HG03378 (cell line): ENCODE results near the gene XRCC4.
A peak's percentile ranks its signal among the peaks of the same experiment; 100 is the strongest.
"Not testable (repeated sequence)": the region's sequence is repeated elsewhere in the genome, so short reads cannot be mapped to it uniquely, and the experiment has no call there.

Experiments used
- ATAC-seq: cut with Tn5 transposase; IDR thresholded peaks from one replicate; pipeline ENCODE4 v1.9.1; 2021; ENCODE audit warnings: mild to moderate bottlenecking, moderate library complexity; ENCODE audit not compliant: unreplicated experiment

Gene XRCC4

GRCh38 chr5:83337453-83338035 lies 260.2 kb downstream of the XRCC4 start:
- no peak for ATAC-seq

- no peak for ATAC-seq
Measured at GRCh38 chr5:83340511-83340918, 263.2 kb downstream of the XRCC4 start.

GRCh38 chr5:83341815-83342334 lies 264.5 kb downstream of the XRCC4 start:
- ATAC-seq = no peak

GRCh38 chr5:83342465-83342864 lies 265.1 kb downstream of the XRCC4 start:
- no peak for ATAC-seq

- no peak for ATAC-seq
Measured at GRCh38 chr5:83343299-83343698, 266.0 kb downstream of the XRCC4 start.

GRCh38 chr5:83345423-83345822 lies 268.1 kb downstream of the XRCC4 start:
- no peak for ATAC-seq

GRCh38 chr5:83348281-83348780 lies 271.0 kb downstream of the XRCC4 start:
- no peak for ATAC-seq

- no peak for ATAC-seq
Measured at GRCh38 chr5:83353231-83353630, 275.9 kb downstream of the XRCC4 start.

- no peak for ATAC-seq
Measured at GRCh38 chr5:83353774-83354173, 276.4 kb downstream of the XRCC4 start.

GRCh38 chr5:83354958-83355357 lies 277.6 kb downstream of the XRCC4 start:
- no peak for ATAC-seq

- not testable (repeated sequence) for ATAC-seq
Measured at GRCh38 chr5:83355482-83356014, 278.2 kb downstream of the XRCC4 start.

- ATAC-seq = peak; percentile 44
Measured at GRCh38 chr5:83357621-83358231, 280.4 kb downstream of the XRCC4 start.

- no peak for ATAC-seq
Measured at GRCh38 chr5:83360573-83360972, 283.2 kb downstream of the XRCC4 start.

- no peak for ATAC-seq
Measured at GRCh38 chr5:83362526-83362925, 285.2 kb downstream of the XRCC4 start.

GRCh38 chr5:83363111-83363885 lies 286.0 kb downstream of the XRCC4 start:
- ATAC-seq = no peak

GRCh38 chr5:83363886-83364275 lies 286.5 kb downstream of the XRCC4 start:
- no peak for ATAC-seq

- ATAC-seq = peak; percentile 51
Measured at GRCh38 chr5:83364312-83365299, 287.3 kb downstream of the XRCC4 start.

GRCh38 chr5:83368319-83368718 lies 291.0 kb downstream of the XRCC4 start:
- ATAC-seq = peak; percentile 54

GRCh38 chr5:83368835-83369234 lies 291.5 kb downstream of the XRCC4 start:
- ATAC-seq = peak; percentile 58

GRCh38 chr5:83370957-83371356 lies 293.6 kb downstream of the XRCC4 start:
- ATAC-seq = no peak
